Right lung (tissue), 5 donors: ENCODE measurements around the gene DGKI. TPM values are rescaled to one million over a fixed set of nuclear protein-coding genes. Genes with fewer than 3 reads are reported as not detected.

Source experiments
- DNase-seq, 2 donors: peaks; one replicate each; pipeline ENCODE4 v3.0.0-alpha.2; 2013
- polyA plus RNA-seq, 5 donors: library from polyadenylated mRNA; unstranded; fragments of 120-200 nt; gene quantifications; one replicate each; pipeline versions ENCODE4 v1.2.1 to v1.2.3, GENCODE V29; 2013; ENCODE audit warnings: inconsistent platforms in 1 of 5, low replicate concordance in 1 of 5; ENCODE audit not compliant: insufficient read length in 5 of 5, insufficient read depth in 1 of 5

The DGKI gene
- polyA plus RNA-seq, 5 donors: 0.36 to 0.91 (median 0.61) TPM

GRCh38 chr7:137691566-137691965, 155.2 kb downstream of the DGKI start:
- no peak for DNase-seq

- no peak for DNase-seq
Measured at GRCh38 chr7:137690635-137691034, 156.1 kb downstream of the DGKI start.

GRCh38 chr7:137689761-137690160, 157.0 kb downstream of the DGKI start:
- DNase-seq: no peak

GRCh38 chr7:137687556-137688265, 159.1 kb downstream of the DGKI start:
- no peak for DNase-seq

GRCh38 chr7:137685433-137686164, 161.2 kb downstream of the DGKI start:
- DNase-seq: no peak

GRCh38 chr7:137684776-137685175, 162.0 kb downstream of the DGKI start:
- DNase-seq: no peak

GRCh38 chr7:137684316-137684715, 162.5 kb downstream of the DGKI start:
- DNase-seq: no peak

- no peak for DNase-seq
Measured at GRCh38 chr7:137682596-137682995, 164.2 kb downstream of the DGKI start.

GRCh38 chr7:137681657-137682562, 164.9 kb downstream of the DGKI start:
- DNase-seq: no peak

GRCh38 chr7:137674551-137675409, 172.0 kb downstream of the DGKI start:
- no peak for DNase-seq

- DNase-seq: no peak
Measured at GRCh38 chr7:137674048-137674447, 172.7 kb downstream of the DGKI start.

- no peak for DNase-seq
Measured at GRCh38 chr7:137671920-137672319, 174.9 kb downstream of the DGKI start.

- no peak for DNase-seq
Measured at GRCh38 chr7:137670222-137671064, 176.3 kb downstream of the DGKI start.

- no peak for DNase-seq
Measured at GRCh38 chr7:137669706-137670105, 177.1 kb downstream of the DGKI start.

- DNase-seq: no peak
Measured at GRCh38 chr7:137668404-137668803, 178.4 kb downstream of the DGKI start.

- no peak for DNase-seq
Measured at GRCh38 chr7:137667633-137668387, 179.0 kb downstream of the DGKI start.

GRCh38 chr7:137664846-137665245, 181.9 kb downstream of the DGKI start:
- DNase-seq: no peak

- DNase-seq: no peak
Measured at GRCh38 chr7:137661634-137662033, 185.1 kb downstream of the DGKI start.

- DNase-seq: no peak
Measured at GRCh38 chr7:137658190-137658900, 188.4 kb downstream of the DGKI start.
